HepG2 (cell line): Measurements from ENCODE around the gene ZNF772. TPM values are rescaled to one million over a fixed set of nuclear protein-coding genes. Genes with fewer than 3 reads are reported as not detected.

Experiments used
- AHR ChIP-seq: IDR thresholded peaks from 2 replicates; pipeline ENCODE4 v1.6.1; 2018; ENCODE audit warnings: missing genetic modification reagents, missing compliant biosample characterization
- CBX2 ChIP-seq, 2 experiments: fragments of 200-600 bp in 1 of 2; sonication (generic); formaldehyde crosslinking in 1 of 2; IDR thresholded peaks; 2 replicates each; pipeline versions ENCODE4 v1.7.0 to v1.8.1; 2018 to 2022; ENCODE audit warnings: low read depth in 2 of 2, low read length in 1 of 2, mild to moderate bottlenecking in 1 of 2, missing genetic modification reagents in 1 of 2
- EHMT2 ChIP-seq: fragments of 200-600 bp; sonication (generic); IDR thresholded peaks from 2 replicates; pipeline ENCODE4 v1.7.0; 2017; ENCODE audit warnings: antibody characterized with exemption, low read depth, low read length, borderline replicate concordance
- MTA3 ChIP-seq: sonication (generic); formaldehyde crosslinking; IDR thresholded peaks from 2 replicates; pipeline ENCODE4 v1.4.0; 2020; ENCODE audit warnings: missing genetic modification reagents
- NR1H2 ChIP-seq: sonication (generic); formaldehyde crosslinking; IDR thresholded peaks from 2 replicates; pipeline ENCODE4 v1.8.1; 2022; ENCODE audit warnings: low read depth, missing genetic modification reagents, borderline replicate concordance
- PLRG1 ChIP-seq: fragments of 450-650 bp; conservative IDR thresholded peaks from 2 replicates; pipeline ENCODE4 v1.6.1; 2016
- STAT6 ChIP-seq: sonication (generic); formaldehyde crosslinking; IDR thresholded peaks from 2 replicates; pipeline ENCODE4 v1.4.0; 2020; ENCODE audit warnings: missing genetic modification reagents, mild to moderate bottlenecking, borderline replicate concordance
- TERF1 ChIP-seq: sonication (generic); formaldehyde crosslinking; IDR thresholded peaks from 2 replicates; pipeline ENCODE4 v1.8.0; 2022; ENCODE audit warnings: mild to moderate bottlenecking, missing genetic modification reagents, moderate library complexity
- XRCC5 ChIP-seq: fragments of 200-400 bp; formaldehyde crosslinking; optimal IDR thresholded peaks from 2 replicates; pipeline ENCODE3; 2017; ENCODE audit warnings: mild to moderate bottlenecking, low read length
- ZNF10 ChIP-seq: sonication (generic); formaldehyde crosslinking; IDR thresholded peaks from 2 replicates; pipeline ENCODE4 v1.4.0; 2020; ENCODE audit warnings: mild to moderate bottlenecking, low read depth, missing genetic modification reagents, borderline replicate concordance
- ZNF441 ChIP-seq: sonication (generic); formaldehyde crosslinking; IDR thresholded peaks from 2 replicates; pipeline ENCODE4 v1.7.0; 2021; ENCODE audit warnings: missing genetic modification reagents, borderline replicate concordance
- polyA plus RNA-seq, 8 experiments: library from polyadenylated mRNA; depleted of rRNA in 3 of 8; stranded (reverse) in 7 of 8; unstranded in 1 of 8; fragments of >200 nt; fragmentation: Illumina TruSeq in 4 of 8; extraction: Trizol in 4 of 8; gene quantifications; 2 replicates each; pipeline versions ENCODE4 v1.2.1 to v1.2.3, GENCODE V29; 2011 to 2016; ENCODE audit warnings: low read depth in 4 of 8, missing spikeins in 1 of 8, mixed read lengths in 1 of 8; ENCODE audit not compliant: insufficient read depth in 1 of 8
- total RNA-seq, 5 experiments: library from RNA; depleted of rRNA; stranded (reverse); fragments of >200 nt; fragmentation: Illumina TruSeq; extraction: Trizol; gene quantifications; 2 replicates each; pipeline ENCODE4 v1.2.3, GENCODE V29; 2016; ENCODE audit warnings: low read depth in 1 of 5
- TF ChIP-seq, protein P1 (sequence below): IDR thresholded peaks from 2 replicates; pipeline ENCODE4 v1.4.0; 2020; ENCODE audit warnings: mild to moderate bottlenecking, missing genetic modification reagents
- TF ChIP-seq, protein P2 (sequence below): sonication (generic); formaldehyde crosslinking; IDR thresholded peaks from 2 replicates; pipeline ENCODE4 v1.9.0; 2021; ENCODE audit warnings: missing genetic modification reagents, mild to moderate bottlenecking, borderline replicate concordance
- TF ChIP-seq, protein P3 (sequence below): sonication (generic); formaldehyde crosslinking; IDR thresholded peaks from 2 replicates; pipeline ENCODE4 v1.5.1; 2020; ENCODE audit warnings: missing genetic modification reagents, mild to moderate bottlenecking, borderline replicate concordance

ZNF772 gene
- total and polyA plus RNA-seq, 2 of the 13 experiments (the other 11 are each of a cell fraction or from before 2014, with no cell fraction given): 3.1 to 17.2 TPM

GRCh38 chr19:57477191-57478008 lies at the start of gene ZNF772 (continued):
- TF ChIP-seq, protein P1, sequence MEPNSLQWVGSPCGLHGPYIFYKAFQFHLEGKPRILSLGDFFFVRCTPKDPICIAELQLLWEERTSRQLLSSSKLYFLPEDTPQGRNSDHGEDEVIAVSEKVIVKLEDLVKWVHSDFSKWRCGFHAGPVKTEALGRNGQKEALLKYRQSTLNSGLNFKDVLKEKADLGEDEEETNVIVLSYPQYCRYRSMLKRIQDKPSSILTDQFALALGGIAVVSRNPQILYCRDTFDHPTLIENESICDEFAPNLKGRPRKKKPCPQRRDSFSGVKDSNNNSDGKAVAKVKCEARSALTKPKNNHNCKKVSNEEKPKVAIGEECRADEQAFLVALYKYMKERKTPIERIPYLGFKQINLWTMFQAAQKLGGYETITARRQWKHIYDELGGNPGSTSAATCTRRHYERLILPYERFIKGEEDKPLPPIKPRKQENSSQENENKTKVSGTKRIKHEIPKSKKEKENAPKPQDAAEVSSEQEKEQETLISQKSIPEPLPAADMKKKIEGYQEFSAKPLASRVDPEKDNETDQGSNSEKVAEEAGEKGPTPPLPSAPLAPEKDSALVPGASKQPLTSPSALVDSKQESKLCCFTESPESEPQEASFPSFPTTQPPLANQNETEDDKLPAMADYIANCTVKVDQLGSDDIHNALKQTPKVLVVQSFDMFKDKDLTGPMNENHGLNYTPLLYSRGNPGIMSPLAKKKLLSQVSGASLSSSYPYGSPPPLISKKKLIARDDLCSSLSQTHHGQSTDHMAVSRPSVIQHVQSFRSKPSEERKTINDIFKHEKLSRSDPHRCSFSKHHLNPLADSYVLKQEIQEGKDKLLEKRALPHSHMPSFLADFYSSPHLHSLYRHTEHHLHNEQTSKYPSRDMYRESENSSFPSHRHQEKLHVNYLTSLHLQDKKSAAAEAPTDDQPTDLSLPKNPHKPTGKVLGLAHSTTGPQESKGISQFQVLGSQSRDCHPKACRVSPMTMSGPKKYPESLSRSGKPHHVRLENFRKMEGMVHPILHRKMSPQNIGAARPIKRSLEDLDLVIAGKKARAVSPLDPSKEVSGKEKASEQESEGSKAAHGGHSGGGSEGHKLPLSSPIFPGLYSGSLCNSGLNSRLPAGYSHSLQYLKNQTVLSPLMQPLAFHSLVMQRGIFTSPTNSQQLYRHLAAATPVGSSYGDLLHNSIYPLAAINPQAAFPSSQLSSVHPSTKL (CRISPR knock-in tag): no peak; the same call in none of the 2 replicates
- TF ChIP-seq, protein P2, sequence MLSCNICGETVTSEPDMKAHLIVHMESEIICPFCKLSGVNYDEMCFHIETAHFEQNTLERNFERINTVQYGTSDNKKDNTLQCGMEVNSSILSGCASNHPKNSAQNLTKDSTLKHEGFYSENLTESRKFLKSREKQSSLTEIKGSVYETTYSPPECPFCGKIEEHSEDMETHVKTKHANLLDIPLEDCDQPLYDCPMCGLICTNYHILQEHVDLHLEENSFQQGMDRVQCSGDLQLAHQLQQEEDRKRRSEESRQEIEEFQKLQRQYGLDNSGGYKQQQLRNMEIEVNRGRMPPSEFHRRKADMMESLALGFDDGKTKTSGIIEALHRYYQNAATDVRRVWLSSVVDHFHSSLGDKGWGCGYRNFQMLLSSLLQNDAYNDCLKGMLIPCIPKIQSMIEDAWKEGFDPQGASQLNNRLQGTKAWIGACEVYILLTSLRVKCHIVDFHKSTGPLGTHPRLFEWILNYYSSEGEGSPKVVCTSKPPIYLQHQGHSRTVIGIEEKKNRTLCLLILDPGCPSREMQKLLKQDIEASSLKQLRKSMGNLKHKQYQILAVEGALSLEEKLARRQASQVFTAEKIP: no peak
- no peak for TF ChIP-seq EHMT2
- peak; percentile 74 for TF ChIP-seq XRCC5
- TF ChIP-seq, protein P3, sequence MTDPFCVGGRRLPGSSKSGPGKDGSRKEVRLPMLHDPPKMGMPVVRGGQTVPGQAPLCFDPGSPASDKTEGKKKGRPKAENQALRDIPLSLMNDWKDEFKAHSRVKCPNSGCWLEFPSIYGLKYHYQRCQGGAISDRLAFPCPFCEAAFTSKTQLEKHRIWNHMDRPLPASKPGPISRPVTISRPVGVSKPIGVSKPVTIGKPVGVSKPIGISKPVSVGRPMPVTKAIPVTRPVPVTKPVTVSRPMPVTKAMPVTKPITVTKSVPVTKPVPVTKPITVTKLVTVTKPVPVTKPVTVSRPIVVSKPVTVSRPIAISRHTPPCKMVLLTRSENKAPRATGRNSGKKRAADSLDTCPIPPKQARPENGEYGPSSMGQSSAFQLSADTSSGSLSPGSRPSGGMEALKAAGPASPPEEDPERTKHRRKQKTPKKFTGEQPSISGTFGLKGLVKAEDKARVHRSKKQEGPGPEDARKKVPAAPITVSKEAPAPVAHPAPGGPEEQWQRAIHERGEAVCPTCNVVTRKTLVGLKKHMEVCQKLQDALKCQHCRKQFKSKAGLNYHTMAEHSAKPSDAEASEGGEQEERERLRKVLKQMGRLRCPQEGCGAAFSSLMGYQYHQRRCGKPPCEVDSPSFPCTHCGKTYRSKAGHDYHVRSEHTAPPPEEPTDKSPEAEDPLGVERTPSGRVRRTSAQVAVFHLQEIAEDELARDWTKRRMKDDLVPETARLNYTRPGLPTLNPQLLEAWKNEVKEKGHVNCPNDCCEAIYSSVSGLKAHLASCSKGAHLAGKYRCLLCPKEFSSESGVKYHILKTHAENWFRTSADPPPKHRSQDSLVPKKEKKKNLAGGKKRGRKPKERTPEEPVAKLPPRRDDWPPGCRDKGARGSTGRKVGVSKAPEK: no peak
- TF ChIP-seq MTA3 (CRISPR knock-in tag): no peak
- TF ChIP-seq ZNF441 (CRISPR knock-in tag): no peak
- TF ChIP-seq AHR (CRISPR knock-in tag): no peak
- no peak for TF ChIP-seq ZNF10 (CRISPR knock-in tag)
- no peak for TF ChIP-seq CBX2 (IDR thresholded peaks at IDR 0.05; ENCODE audit: low read depth, low read length)
- no peak for TF ChIP-seq CBX2 (CRISPR knock-in tag; IDR thresholded peaks at IDR 0.05; ENCODE audit: low read depth)
- TF ChIP-seq STAT6 (CRISPR knock-in tag): no peak
- no peak for TF ChIP-seq TERF1 (CRISPR knock-in tag)
- TF ChIP-seq PLRG1: no peak
- peak; percentile 39; the same call in 1 of the 2 replicates for TF ChIP-seq NR1H2
